Measurements from ENCODE around the gene CNOT4. TPM values are rescaled to one million over a fixed set of nuclear protein-coding genes. Genes with fewer than 3 reads are reported as not detected.
A peak's percentile ranks its signal among the peaks of the same experiment; 100 is the strongest.

The CNOT4 gene
- total and polyA plus RNA-seq, 2 of the 13 experiments (the other 11 are each of a cell fraction or from before 2014, with no cell fraction given) = 7.4 to 8.4 TPM

- TF ChIP-seq ZNF770 (CRISPR knock-in tag; IDR thresholded peaks at IDR 0.05) (peak; percentile 74; the same call in 1 of the 2 replicates), CBX1 (IDR thresholded peaks at IDR 0.05; ENCODE audit: low read depth) (no peak), CCDC6 (CRISPR knock-in tag; IDR thresholded peaks at IDR 0.05) (no peak), GATAD2A (CRISPR knock-in tag; IDR thresholded peaks at IDR 0.05) (0 out of 2 replicates have a peak, but pooled peaks have one; percentile 30), GLMP (CRISPR knock-in tag; IDR thresholded peaks at IDR 0.05; ENCODE audit: borderline replicate concordance) (no peak), TEAD3 (CRISPR knock-in tag; optimal IDR thresholded peaks at IDR 0.05; ENCODE audit: borderline replicate concordance) (no peak), PATZ1 (CRISPR knock-in tag; IDR thresholded peaks at IDR 0.05) (no peak), ZMYM4 (CRISPR knock-in tag; IDR thresholded peaks at IDR 0.05) (peak; percentile 31; the same call in 1 of the 2 replicates), ZNF331 (CRISPR knock-in tag; IDR thresholded peaks at IDR 0.05) (no peak), ZNF644 (CRISPR knock-in tag; IDR thresholded peaks at IDR 0.05; ENCODE audit: low read depth) (0 out of 2 replicates have a peak, but pooled peaks have one; percentile 55), HNF4A (CRISPR knock-in tag; IDR thresholded peaks at IDR 0.05) (peak; percentile 61), DNMT3B (CRISPR knock-in tag; conservative IDR thresholded peaks at IDR 0.05) (no peak), RBM22 (optimal IDR thresholded peaks at IDR 0.05; ENCODE audit: low read length) (no peak), KLF13 (CRISPR knock-in tag; IDR thresholded peaks at IDR 0.05) (no peak), EP300 (IDR thresholded peaks at IDR 0.05; ENCODE audit: low read depth in 2 of 2, low read length in 2 of 2) (peak in 1 of 2 experiments; percentile 28; a peak in 1 of 4 replicates), EP300 (CRISPR knock-in tag; IDR thresholded peaks at IDR 0.05; ENCODE audit: borderline replicate concordance) (no peak), FOXA1 (IDR thresholded peaks at IDR 0.05) (no peak), FOXA1 (CRISPR knock-in tag; IDR thresholded peaks at IDR 0.05) (peak; percentile 16; the same call in 1 of the 2 replicates), THYN1 (CRISPR knock-in tag; IDR thresholded peaks at IDR 0.05; ENCODE audit: borderline replicate concordance, low read depth) (no peak), SALL1 (CRISPR knock-in tag; IDR thresholded peaks at IDR 0.05) (no peak), HNF4G (IDR thresholded peaks at IDR 0.05; ENCODE audit: borderline replicate concordance, low read depth, low read length) (peak; percentile 42; the same call in 1 of the 2 replicates), HNF4G (CRISPR knock-in tag; IDR thresholded peaks at IDR 0.05; ENCODE audit: borderline replicate concordance, low read depth) (no peak), ZNF20 (CRISPR knock-in tag; IDR thresholded peaks at IDR 0.05) (no peak), POGZ (CRISPR knock-in tag; IDR thresholded peaks at IDR 0.05) (peak; percentile 50; the same call in 1 of the 2 replicates), ZNF710 (CRISPR knock-in tag; IDR thresholded peaks at IDR 0.05; ENCODE audit: borderline replicate concordance) (0 out of 2 replicates have a peak, but pooled peaks have one; percentile 35), ZEB1 (IDR thresholded peaks at IDR 0.05; ENCODE audit: insufficient replicate concordance, low read depth) (no peak)
These were observed 42.2 kb upstream of the CNOT4 start (continued) for GRCh38 chr7:135552148-135552547.

All from HepG2 (cell line).